IgD-negative memory B cell (primary cell): ENCODE measurements around the gene HAGH. TPM values are rescaled to one million over a fixed set of nuclear protein-coding genes. Genes with fewer than 3 reads are reported as not detected.
A peak's percentile ranks its signal among the peaks of the same experiment; 100 is the strongest.

Experiments used
- H3K27ac Mint-ChIP-seq, 3 donors: one replicate each; pipeline ENCODE4 v1.8.0; 2020 to 2022; ENCODE audit warnings: mild to moderate bottlenecking in 3 of 3, mixed read lengths in 3 of 3, moderate library complexity in 1 of 3
- H3K27me3 Mint-ChIP-seq: one replicate; pipeline ENCODE4 v1.8.0; 2021; ENCODE audit warnings: mixed read lengths
- H3K36me3 Mint-ChIP-seq: one replicate; pipeline ENCODE4 v1.8.0; 2020; ENCODE audit warnings: mild to moderate bottlenecking, mixed read lengths
- H3K4me1 Mint-ChIP-seq, 3 donors: one replicate each; pipeline ENCODE4 v1.8.0; 2020 to 2022; ENCODE audit warnings: mixed read lengths in 3 of 3, mild to moderate bottlenecking in 1 of 3
- H3K4me3 Mint-ChIP-seq, 4 donors: one replicate each; pipeline ENCODE4 v1.8.0; 2020 to 2022; ENCODE audit warnings: mild to moderate bottlenecking in 4 of 4, mixed read lengths in 4 of 4, moderate library complexity in 3 of 4
- H3K9me3 Mint-ChIP-seq, 3 donors: one replicate each; pipeline ENCODE4 v1.8.0; 2020 to 2021; ENCODE audit warnings: mixed read lengths in 3 of 3, mild to moderate bottlenecking in 1 of 3
- polyA plus RNA-seq: library from polyadenylated mRNA; unstranded; fragments of 300-500 nt; fragmentation: Illumina TruSeq; gene quantifications from one replicate; pipeline ENCODE4 v1.2.3, GENCODE V29; 2021

The HAGH gene
- polyA plus RNA-seq, 1 donor from 2014 or later = 31.6 TPM

DNA sequence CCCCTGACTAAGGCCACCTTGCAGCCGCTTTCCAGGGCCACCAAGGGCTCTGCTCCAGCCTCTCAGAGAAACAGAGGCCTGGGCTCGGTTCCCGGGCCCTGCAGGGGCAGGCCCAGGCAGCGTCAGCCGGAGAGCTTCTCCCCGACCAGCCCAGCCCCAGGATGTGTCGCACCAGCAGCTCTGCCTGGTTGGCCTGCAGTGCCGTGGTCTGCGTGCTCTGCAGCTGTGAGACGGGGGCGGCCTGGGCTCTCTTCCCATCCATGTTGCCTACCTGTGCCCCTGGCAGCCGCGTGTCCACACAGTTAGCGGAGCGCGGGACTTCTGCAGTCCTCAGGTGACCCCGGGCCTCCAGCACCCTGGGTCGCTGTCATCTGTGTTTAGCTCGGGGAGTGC is 37.9 kb downstream of the HAGH start:
- H3K27me3 Mint-ChIP-seq = no peaks in the 10 kb centered on the region
- H3K27ac Mint-ChIP-seq = no peak overlapping the region
- H3K4me1 Mint-ChIP-seq = peaks cover 0 to 6% (median 2%) of the 10 kb centered on the region in 3 donors
- peaks cover 2% of the 10 kb centered on the region for H3K36me3 Mint-ChIP-seq
- peak overlapping the region in 3 of 4 donors; percentile 5 to 72 (median 66) for H3K4me3 Mint-ChIP-seq
- no peaks in the 10 kb centered on the region for H3K9me3 Mint-ChIP-seq

- H3K27me3 Mint-ChIP-seq = no peaks in the 10 kb centered on the region
- H3K4me1 Mint-ChIP-seq = peaks cover 0 to 6% (median 5%) of the 10 kb centered on the region in 3 donors
- peak overlapping the region in 2 of 4 donors; percentile 5 to 66 for H3K4me3 Mint-ChIP-seq
- H3K9me3 Mint-ChIP-seq = no peaks in the 10 kb centered on the region
- peaks cover 2% of the 10 kb centered on the region for H3K36me3 Mint-ChIP-seq
- H3K27ac Mint-ChIP-seq = no peak overlapping the region
Measured at GRCh38 chr16:1788095-1788707, 38.4 kb downstream of the HAGH start.

DNA sequence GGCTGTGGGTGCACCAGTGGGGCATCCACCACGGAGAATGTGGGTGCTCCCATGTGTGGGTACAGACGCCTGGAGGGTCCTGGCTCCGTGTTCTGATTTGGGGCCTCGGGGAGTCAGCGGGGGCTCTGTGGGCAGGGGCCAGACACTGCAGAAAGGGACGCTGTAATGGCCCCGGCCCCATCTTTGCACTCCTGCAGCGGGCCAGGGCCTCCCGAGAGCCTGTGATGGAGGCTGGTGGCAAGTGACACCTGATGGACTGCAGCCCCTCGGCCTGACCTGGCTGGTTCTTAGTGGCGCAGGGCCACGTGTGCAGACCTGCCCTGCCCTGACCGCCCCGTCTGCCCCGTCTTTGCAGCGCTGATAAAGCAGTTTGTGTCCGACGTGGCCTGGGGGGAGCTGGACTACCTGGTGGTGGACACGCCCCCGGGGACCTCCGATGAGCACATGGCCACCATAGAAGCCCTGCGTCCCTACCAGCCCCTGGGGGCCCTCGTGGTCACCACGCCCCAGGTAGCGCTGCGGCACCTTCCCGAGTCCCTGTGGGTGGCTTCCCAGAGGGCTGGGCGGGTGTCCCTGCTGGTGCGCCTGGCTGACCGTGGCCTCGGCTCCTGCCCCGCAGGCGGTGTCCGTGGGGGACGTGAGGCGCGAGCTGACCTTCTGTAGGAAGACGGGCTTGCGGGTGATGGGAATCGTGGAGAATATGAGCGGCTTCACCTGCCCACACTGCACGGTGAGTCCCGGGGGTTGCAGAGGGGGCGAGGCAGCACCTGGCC is 39.1 kb downstream of the HAGH start:
- Mint-ChIP-seq H3K9me3 (no peaks in the 10 kb centered on the region), H3K27ac (no peak overlapping the region)

GRCh38 chr16:1787056-1787321 is 39.6 kb downstream of the HAGH start:
- Mint-ChIP-seq H3K36me3 (peaks cover 2% of the 10 kb centered on the region), H3K27me3 (no peaks in the 10 kb centered on the region), H3K4me3 (no peak overlapping the region), H3K27ac (no peak overlapping the region), H3K4me1 (peaks cover 0 to 6% (median 5%) of the 10 kb centered on the region in 3 donors), H3K9me3 (no peaks in the 10 kb centered on the region)

More for the DNA sequence above, 39.1 kb downstream of the HAGH start:
- no peak overlapping the region for H3K4me3 Mint-ChIP-seq
- H3K27me3 Mint-ChIP-seq = no peaks in the 10 kb centered on the region
- H3K4me1 Mint-ChIP-seq = peaks cover 0 to 6% (median 5%) of the 10 kb centered on the region in 3 donors
- peaks cover 2% of the 10 kb centered on the region for H3K36me3 Mint-ChIP-seq

GRCh38 chr16:1786242-1787055 is 40.2 kb downstream of the HAGH start:
- H3K4me3 Mint-ChIP-seq = no peak overlapping the region
- peaks cover 2% of the 10 kb centered on the region for H3K36me3 Mint-ChIP-seq
- H3K4me1 Mint-ChIP-seq = peaks cover 0 to 9% (median 9%) of the 10 kb centered on the region in 3 donors
- H3K27ac Mint-ChIP-seq = no peak overlapping the region
- no peaks in the 10 kb centered on the region for H3K27me3 Mint-ChIP-seq
- H3K9me3 Mint-ChIP-seq = no peaks in the 10 kb centered on the region

DNA sequence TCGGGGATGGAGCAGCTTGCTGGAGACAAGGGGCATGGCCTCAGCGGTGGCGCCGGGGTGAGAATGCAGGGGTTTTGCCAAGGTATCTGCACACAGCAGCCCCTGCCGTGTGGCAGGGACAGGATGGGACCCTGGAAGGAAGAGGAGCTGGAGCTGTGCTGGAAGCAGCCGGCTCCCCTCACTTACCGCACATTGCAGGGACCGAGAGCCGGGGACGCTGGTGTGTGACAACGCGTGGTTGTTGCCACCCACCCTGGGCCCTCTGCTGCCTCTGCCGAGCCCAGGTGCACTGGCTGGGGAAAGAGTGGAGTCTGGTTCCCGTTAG is 40.8 kb downstream of the HAGH start:
- Mint-ChIP-seq H3K4me1 (peaks cover 0 to 13% (median 9%) of the 10 kb centered on the region in 3 donors), H3K4me3 (peak overlapping the region in 1 of 4 donors; percentile 81), H3K9me3 (no peaks in the 10 kb centered on the region), H3K27me3 (no peaks in the 10 kb centered on the region), H3K36me3 (peaks cover 2% of the 10 kb centered on the region), H3K27ac (no peak overlapping the region)

DNA sequence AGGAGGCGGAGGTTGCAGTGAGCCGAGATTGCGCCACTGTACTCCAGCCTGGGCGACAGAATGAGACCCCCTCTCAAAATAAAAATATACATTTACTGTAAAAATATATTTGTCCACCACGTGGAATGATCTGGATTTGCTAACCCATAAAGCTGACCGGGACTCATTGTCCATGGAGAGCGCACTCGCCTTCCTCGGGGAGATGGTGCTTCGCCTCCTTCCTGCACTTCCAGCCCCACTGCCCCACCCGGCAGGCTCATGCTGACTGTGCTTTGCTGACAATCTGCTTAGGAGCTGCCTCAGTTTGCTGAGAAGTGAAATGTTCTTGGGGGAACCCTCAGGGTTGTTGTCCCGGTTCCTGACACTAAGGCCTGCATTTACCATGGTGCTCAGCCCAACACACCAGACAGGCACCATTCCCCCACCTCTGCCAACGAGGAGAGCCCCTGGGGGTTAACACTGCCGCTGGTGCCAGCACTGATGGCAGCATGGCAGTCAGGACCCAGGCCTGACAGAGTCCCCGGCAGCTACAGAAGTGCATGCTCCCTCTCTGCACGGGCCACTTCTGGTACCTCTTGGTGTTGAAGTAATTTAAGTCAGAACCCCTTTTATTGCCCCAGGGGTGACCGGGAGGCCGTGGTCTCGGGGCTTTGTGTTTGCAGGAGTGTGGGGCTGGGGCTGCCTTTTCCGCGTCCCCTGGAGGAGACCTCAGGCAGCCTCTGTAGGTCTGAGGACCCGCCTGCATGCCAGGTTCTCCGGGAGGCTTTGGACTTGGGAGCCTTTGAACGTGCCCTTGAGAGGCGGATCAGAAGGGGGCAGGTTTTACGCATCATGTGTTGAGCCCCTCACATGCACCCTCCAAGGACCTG is 41.4 kb downstream of the HAGH start:
- H3K36me3 Mint-ChIP-seq = peaks cover 2% of the 10 kb centered on the region
- H3K4me3 Mint-ChIP-seq = peak overlapping the region in 3 of 4 donors; percentile 67 to 81 (median 74)
- peaks cover 0 to 13% (median 9%) of the 10 kb centered on the region in 3 donors for H3K4me1 Mint-ChIP-seq
- peak overlapping the region in 1 of 3 donors; percentile 53 for H3K27ac Mint-ChIP-seq
- H3K9me3 Mint-ChIP-seq = no peaks in the 10 kb centered on the region
- no peaks in the 10 kb centered on the region for H3K27me3 Mint-ChIP-seq

DNA sequence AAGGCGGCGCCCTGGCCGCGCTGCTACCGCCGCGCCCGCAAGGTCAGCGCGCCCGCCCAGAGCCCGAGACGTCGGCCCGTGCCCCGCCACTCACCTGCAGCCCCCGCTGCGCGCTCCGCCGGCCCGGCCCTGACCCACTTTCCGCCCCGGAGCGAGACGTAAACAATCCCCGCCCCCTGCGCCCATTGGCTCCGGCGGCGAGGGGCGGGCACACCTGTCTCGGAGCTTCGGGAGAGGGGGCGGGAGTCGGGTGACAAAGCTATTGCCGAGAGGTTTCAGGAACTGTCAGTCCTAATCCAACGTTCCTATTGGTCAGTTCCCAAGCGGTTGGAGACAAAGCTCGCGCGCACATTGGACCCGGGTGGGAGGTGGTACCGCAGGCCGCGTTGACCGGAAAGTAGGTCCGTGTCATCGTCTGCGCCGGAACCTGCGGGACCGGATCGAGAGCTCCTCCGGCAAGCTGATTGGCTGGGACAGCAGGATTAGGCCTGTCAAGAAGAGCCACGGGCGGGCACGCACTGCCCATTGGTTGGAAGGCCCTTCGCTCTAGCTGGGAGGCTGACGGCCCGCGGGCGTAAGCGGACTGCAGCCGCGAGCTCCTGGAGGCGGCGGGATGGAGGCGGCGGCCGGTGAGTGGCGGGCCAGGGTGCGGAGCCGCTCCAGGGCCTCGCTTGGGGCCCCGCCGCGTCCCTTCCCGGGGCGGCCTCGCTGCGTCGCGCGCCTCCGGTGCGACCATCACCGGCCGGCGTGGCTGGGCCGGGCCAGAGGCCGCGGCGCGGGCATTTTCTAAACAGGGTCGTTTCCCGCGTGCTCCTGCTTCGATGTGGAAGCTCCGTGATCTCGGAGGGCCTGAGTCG is 44.0 kb downstream of the HAGH start, which contains the start of the genes NUBP2 and SPSB3:
Gene NUBP2 (plus strand): TSS at position 553 of the 857 bp plus-strand sequence. CDS start 61 bp downstream, at position 614.
Gene SPSB3 (minus strand): TSS at position 164 of the 857 bp plus-strand sequence. CDS start 1,088 bp downstream, outside the sequence.
- peak within 1 kb of the TSS; percentile 90 to 96 (median 94) for H3K4me3 Mint-ChIP-seq
- H3K27me3 Mint-ChIP-seq = no peaks in the 10 kb centered on the region
- H3K4me1 Mint-ChIP-seq = peaks cover 0 to 13% (median 5%) of the 10 kb centered on the region in 3 donors

DNA sequence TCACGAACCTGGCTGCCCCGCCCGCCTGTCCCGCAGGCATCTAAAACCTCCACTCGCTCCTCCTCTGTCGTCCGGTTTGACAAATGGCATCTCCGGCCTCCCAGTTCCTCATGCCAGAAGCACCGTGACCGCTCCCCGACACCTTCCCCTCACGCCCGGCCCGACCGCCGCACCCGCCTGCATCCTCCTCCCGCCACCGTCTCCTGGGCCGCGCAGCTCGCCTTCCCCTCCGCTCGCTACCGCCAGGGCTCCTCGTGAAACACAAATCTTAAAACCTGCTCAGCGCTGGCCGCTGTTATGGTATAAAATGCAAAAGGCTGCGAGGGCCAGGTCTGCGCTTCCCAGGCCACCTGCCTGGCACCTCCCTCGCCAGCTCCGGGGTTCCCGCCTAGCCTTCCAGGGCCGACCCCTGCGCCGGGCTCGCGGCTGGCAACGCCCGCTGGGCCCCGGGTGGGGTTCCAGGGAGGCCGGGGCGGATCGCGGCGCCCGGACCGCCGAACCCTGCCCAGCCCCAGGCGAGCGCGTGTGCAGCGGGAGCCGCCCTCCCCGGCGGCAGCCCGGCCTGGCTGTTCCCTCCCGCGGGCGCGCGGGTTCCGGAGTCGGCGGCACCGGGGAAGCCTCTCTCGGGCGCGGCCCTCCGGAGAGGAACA is 44.7 kb downstream of the HAGH start:
- peak overlapping the region; percentile 39 to 87 (median 67) for H3K27ac Mint-ChIP-seq
- H3K36me3 Mint-ChIP-seq = no peaks in the 10 kb centered on the region
- H3K9me3 Mint-ChIP-seq = no peaks in the 10 kb centered on the region
- H3K4me1 Mint-ChIP-seq = peaks cover 0 to 13% (median 5%) of the 10 kb centered on the region in 3 donors
- H3K4me3 Mint-ChIP-seq = peak overlapping the region; percentile 83 to 94 (median 91)
- H3K27me3 Mint-ChIP-seq = no peaks in the 10 kb centered on the region

More for the DNA sequence above, 44.0 kb downstream of the HAGH start, which contains the start of the genes NUBP2 and SPSB3:
- H3K9me3 Mint-ChIP-seq = no peaks in the 10 kb centered on the region
- H3K27ac Mint-ChIP-seq = peak within 1 kb of the TSS; percentile 67 to 93 (median 87)
- H3K36me3 Mint-ChIP-seq = no peaks in the 10 kb centered on the region

DNA sequence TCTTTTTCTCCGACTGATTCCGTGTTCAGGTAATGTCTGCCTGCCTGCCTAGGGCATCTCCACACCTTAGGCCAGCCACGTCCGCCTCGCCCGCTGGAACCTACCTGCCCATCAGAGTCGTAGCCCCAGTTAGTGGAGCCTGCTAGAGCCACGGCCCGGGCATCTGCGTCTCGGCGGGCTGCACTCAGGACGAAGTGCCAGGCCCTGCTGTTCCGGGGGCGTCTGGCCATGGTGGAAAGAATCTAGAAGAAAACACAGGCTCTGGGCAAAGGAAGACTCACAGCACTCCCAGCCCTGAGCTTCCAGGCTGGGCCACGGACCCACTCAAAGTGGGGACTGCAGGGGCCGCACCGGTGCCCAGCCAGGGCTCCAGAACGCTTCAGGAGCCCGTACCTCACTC is 45.4 kb downstream of the HAGH start:
- H3K4me1 Mint-ChIP-seq = peaks cover 0 to 15% (median 5%) of the 10 kb centered on the region in 3 donors
- H3K4me3 Mint-ChIP-seq = peak overlapping the region; percentile 83 to 94 (median 88)
- no peaks in the 10 kb centered on the region for H3K36me3 Mint-ChIP-seq
- no peaks in the 10 kb centered on the region for H3K9me3 Mint-ChIP-seq
- peak overlapping the region; percentile 23 to 74 (median 67) for H3K27ac Mint-ChIP-seq
- no peaks in the 10 kb centered on the region for H3K27me3 Mint-ChIP-seq

- H3K27ac Mint-ChIP-seq = peak overlapping the region in 2 of 3 donors; percentile 67 to 74
Measured at GRCh38 chr16:1780677-1781072, 46.0 kb downstream of the HAGH start.

DNA sequence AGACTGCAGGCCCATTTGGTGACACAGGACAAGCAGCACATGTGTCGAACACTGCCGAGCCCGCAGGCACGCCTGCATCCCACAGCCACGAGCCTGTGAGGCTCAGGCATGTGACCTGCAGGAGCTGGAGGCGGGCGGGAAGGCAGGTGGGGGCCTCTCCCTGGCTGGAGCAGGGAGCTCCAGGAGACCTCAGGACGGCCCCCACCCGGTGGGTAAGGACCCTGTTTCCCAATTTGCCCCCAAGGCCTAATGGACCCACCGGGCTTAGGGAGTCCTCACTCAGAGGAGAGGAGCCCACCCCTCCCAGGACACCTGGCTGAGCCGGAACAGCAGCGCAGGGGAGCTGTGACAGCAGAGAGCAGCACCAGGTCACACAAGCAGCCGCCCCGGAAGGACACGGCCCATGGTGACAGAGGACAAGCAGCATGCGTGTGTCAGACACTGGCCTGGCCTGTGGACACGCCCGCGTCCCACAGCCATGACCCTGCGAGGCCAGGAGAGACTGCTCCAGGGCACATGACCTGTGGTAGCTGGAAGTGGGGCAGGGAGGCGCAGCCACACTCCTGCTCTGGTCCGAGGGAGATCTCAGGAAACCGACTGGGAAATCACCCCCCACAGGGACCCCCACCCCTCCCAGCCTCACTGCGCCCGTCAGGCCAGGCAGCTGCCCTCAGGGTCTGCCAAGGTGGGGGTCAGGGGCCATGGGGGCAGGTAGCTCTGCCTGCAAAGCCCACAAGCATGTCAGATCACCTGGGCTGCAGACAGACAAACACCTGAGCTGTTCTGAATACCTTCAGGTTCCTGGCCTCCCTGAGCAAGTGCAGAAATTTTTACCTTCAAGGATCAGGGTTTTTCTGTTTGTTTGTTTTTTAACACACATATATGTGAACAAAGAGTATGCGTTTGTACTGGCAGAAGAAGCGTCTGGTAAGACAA is 46.6 kb downstream of the HAGH start:
- no peaks in the 10 kb centered on the region for H3K27me3 Mint-ChIP-seq
- H3K9me3 Mint-ChIP-seq = no peaks in the 10 kb centered on the region
- H3K36me3 Mint-ChIP-seq = no peaks in the 10 kb centered on the region
- peaks cover 0 to 13% (median 4%) of the 10 kb centered on the region in 3 donors for H3K4me1 Mint-ChIP-seq
- peak overlapping the region in 1 of 3 donors; percentile 74 for H3K27ac Mint-ChIP-seq
- peak overlapping the region; percentile 30 to 65 (median 42) for H3K4me3 Mint-ChIP-seq

More at GRCh38 chr16:1780677-1781072, 46.0 kb downstream of the HAGH start:
- Mint-ChIP-seq H3K4me1 (peaks cover 0 to 15% (median 5%) of the 10 kb centered on the region in 3 donors), H3K27me3 (no peaks in the 10 kb centered on the region), H3K9me3 (no peaks in the 10 kb centered on the region), H3K4me3 (peak overlapping the region in 3 of 4 donors; percentile 32 to 85 (median 83)), H3K36me3 (no peaks in the 10 kb centered on the region)
